ENCODE measurements around the gene MTA2. TPM values are rescaled to one million over a fixed set of nuclear protein-coding genes. Genes with fewer than 3 reads are reported as not detected.
"Not testable (repeated sequence)": the region's sequence is repeated elsewhere in the genome, so short reads cannot be mapped to it uniquely, and the experiment has no call there.

The MTA2 gene
- total RNA-seq, 2 donors from 2014 or later: 84.5 to 96.6 TPM

DNA sequence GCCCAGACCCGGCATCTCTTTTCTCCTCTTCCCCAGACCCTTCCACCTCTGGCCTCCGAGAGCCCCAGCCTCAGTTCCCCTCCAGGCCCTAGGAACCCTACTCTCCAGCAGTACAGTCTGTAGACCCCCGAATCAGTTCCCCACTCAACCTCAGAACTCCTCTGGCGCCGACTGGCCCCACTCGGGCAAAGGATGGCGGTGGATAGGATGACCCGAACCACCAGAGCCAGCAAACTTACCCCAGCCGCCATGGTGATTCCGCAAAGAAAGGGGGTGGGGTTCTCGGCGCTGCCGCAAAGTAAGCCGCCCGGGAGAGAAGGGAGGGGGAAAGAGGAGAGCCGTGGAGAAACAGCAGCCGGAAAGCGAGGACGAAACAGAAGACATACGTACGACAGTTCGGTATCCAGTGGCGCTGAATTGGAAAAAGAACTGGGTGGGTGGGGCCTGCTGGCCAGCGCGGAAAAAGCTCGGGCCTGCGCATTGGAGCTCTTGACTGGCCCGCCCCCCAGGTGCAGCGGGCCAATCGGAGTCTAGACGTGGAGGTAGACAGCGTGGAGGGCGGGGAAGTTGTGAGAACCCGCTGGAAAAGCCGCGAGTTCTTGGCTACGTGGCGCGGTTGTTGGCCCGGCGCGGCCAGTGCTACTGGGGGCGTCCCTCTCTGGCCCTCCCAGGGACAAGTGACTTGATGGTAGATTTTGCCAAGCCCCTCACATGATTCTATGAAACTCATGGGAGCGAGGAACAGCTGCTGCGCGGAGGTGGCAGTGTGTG lies 27.9 kb downstream of the MTA2 start, which contains the start of gene EEF1G:
EEF1G (minus strand) TSS at position 300 of the 771 bp plus-strand sequence; CDS start at position 251, 49 bp downstream.
- intact Hi-C loops (cut with DNase I, micrococcal nuclease): no loop called here
- ATAC-seq (peak; percentile 90), DNase-seq (peak; percentile 97 to 100)

GRCh38 chr11:62573006-62573591 lies 28.6 kb downstream of the MTA2 start:
- DNase-seq (peak in 1 of 2 donors; percentile 32), ATAC-seq (peak; percentile 1)
- intact Hi-C loops (cut with DNase I, micrococcal nuclease): no loop called here

GRCh38 chr11:62572431-62572830 lies 29.2 kb downstream of the MTA2 start:
- intact Hi-C loops (cut with DNase I, micrococcal nuclease): no loop called here
- no peak for DNase-seq

DNA sequence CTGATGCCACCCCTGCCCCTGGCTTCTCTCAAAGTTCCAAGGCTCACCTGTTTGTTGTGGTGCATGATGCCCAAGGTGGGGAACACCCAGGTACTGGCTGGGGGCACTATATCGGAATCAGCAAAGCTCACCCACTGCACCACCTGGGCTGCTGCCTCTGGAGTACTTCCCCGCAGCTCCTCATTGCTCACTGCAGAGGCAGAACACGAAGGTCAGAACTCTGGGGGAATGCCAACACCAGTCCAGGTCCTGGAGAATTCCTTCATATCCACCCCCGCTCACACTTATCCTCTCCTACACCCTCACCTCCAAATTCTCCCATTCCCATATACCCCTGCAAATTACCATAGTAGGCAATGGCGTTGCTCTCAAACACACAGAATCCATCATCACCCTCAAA lies 30.2 kb downstream of the MTA2 start:
- ATAC-seq; intact Hi-C loops (cut with DNase I, micrococcal nuclease); DNase-seq: not testable (repeated sequence)

More at GRCh38 chr11:62572431-62572830, 29.2 kb downstream of the MTA2 start:
- ATAC-seq: no peak

GRCh38 chr11:62570903-62571302 lies 30.8 kb downstream of the MTA2 start:
- DNase-seq; intact Hi-C loops (cut with DNase I, micrococcal nuclease); ATAC-seq: not testable (repeated sequence)

DNA sequence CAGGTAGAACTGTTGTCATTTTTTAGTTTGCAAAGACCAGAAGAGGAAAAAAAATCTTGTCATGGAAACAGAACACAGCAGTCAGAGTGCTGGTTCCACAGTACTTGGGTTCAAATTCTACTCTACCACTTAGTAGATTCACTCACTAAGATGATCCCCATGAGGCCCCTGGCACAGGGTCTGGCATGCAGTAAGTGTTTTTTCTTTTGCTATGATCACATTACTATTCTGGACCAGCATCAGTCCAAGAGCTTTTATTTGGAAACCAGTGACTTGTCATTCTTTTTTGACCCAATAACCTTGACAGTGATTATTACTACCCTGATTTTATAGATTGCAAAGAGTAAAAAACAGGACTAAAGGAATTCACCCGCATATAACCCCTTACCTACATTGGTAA lies 32.1 kb downstream of the MTA2 start:
- DNase-seq (no peak), ATAC-seq (no peak)
- intact Hi-C loops (cut with DNase I, micrococcal nuclease): no loop called here

DNA sequence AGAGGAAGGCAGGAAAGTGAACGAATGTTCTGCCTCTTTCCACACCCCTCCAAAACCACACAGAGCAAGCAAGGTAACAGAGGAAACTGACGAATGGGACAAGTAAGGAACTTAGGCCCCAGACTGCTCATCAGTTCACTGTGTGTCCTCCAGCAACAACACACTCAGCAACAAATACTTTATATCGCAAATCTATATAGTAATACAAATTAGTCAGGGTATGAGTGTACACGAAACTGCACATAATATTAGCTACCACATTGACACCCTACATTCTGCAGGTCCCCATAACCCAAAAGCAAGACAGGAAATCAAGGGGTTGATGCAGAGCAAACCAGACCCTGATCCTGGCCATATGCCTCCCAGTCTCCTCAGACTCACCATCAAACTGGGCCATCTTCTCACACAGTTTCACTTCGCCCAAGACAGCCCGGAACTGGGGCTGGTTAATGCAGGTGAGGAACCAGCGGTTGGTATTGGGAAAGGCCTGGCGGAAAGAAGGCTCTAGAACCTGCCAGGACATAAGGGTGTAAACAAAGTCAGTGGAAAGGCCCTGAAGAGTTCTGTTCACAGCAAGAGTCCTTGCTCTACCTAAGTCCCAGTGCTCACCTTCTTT lies 34.5 kb downstream of the MTA2 start:
- ATAC-seq (no peak), DNase-seq (no peak)
- intact Hi-C loops (cut with DNase I, micrococcal nuclease): no loop called here

DNA sequence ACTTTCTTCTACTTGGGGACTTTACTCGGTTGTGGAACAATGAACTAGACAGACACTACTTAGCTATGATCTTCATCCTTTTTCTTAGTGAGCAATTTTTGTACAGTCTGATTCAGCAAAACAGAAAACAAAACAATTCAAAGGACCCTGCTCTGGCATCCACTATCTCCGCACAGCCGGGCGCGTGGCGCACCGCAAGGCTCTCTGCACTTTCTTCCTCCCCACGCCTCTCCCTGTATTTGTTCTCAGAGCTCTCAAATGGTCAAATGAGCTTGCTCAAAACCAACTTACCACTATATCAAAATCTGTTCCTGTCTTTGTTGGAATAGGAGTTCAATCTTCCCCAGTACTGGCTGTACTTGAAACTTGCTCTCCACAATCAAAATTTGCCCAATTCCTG lies 35.4 kb downstream of the MTA2 start:
- intact Hi-C loops (cut with DNase I, micrococcal nuclease): no loop called here
- ATAC-seq (no peak), DNase-seq (no peak)

DNA sequence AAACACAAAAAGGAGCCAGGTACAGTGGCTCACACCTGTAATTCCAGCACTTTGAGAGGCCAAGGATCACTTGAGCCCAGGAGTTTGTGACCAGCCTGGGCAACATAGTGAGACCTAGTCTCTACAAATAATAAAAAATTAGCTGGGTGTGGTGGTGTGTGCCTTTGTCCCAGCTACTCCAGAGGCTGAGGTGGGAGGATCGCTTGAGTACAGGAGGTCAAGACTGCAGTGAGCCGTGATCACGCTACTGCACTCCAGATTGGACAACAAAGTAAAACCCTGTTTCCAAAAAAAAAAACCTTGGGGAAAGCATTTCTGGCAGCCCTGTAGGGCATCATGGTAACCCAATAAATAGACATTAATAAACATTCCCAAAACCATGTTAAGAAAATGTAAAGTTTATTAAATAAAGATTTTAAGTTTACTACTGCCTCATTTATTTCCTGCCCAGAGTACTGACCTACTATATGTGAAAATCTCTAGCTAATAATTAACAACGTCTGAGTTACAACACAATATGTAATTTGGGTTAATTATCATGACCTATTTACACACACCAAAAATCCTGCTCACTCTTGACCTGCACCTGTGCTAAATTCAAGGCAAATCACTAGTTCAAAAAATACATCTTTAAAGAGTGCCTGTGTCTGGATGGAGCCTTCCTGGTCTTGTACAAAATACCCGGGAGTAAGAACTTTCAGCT lies 36.4 kb downstream of the MTA2 start:
- ATAC-seq: no peak
- DNase-seq: no peak

GRCh38 chr11:62561677-62562230 lies 39.9 kb downstream of the MTA2 start:
- ATAC-seq; DNase-seq; intact Hi-C loops (cut with DNase I, micrococcal nuclease): not testable (repeated sequence)

More for the DNA sequence above, 36.4 kb downstream of the MTA2 start:
- intact Hi-C loops (cut with DNase I, micrococcal nuclease): no loop called here

GRCh38 chr11:62560566-62561103 lies 41.0 kb downstream of the MTA2 start:
- DNase-seq (peak; percentile 91), ATAC-seq (peak; percentile 55)
- intact Hi-C loops (cut with DNase I, micrococcal nuclease): no loop called here

GRCh38 chr11:62559626-62560025 lies 42.0 kb downstream of the MTA2 start:
- DNase-seq, ATAC-seq: not testable (repeated sequence)
- intact Hi-C loops (cut with DNase I, micrococcal nuclease): loop anchor here in 1 of 2 donors (10.0 kb wide), 1 partner anchor 165 kb away; no protein-coding TSS in a partner anchor

- intact Hi-C loops (cut with DNase I, micrococcal nuclease): loop anchor here in 1 of 2 donors (10.0 kb wide), 1 partner anchor 164 kb away; no protein-coding TSS in a partner anchor
- DNase-seq: no peak
- ATAC-seq: no peak
Observed at GRCh38 chr11:62559204-62559603, 42.5 kb downstream of the MTA2 start.

DNA sequence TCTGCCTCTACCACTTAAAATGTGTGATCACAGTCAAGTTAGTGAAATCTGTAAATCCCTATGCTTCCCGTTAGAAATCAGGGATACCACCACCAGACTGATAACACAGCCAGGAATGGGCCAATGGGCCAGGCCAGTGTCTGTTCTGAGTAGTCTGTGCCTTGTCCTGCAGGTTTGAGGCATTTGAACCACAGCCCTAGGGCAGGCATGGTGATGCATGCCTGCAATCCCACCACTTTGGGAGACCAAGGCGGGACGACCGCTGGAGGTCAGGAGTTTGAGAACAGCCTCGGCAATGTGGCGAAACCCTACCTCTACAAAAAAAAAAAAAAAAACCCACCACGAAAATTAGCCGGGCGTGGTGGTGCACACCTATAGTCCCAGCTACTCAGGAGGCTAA lies 43.0 kb downstream of the MTA2 start:
- DNase-seq: peak in 1 of 2 donors; percentile 25
- ATAC-seq: no peak

GRCh38 chr11:62556875-62557631 lies 44.6 kb downstream of the MTA2 start:
- ATAC-seq (peak; percentile 5), DNase-seq (peak; percentile 51)
- intact Hi-C loops (cut with DNase I, micrococcal nuclease): loop anchor here in 1 of 2 donors (10.0 kb wide), 1 partner anchor 162 kb away; no protein-coding TSS in a partner anchor

More for the DNA sequence above, 43.0 kb downstream of the MTA2 start:
- intact Hi-C loops (cut with DNase I, micrococcal nuclease): loop anchor here in 1 of 2 donors (10.0 kb wide), 1 partner anchor 164 kb away; no protein-coding TSS in a partner anchor

GRCh38 chr11:62556108-62556874 lies 45.4 kb downstream of the MTA2 start:
- intact Hi-C loops (cut with DNase I, micrococcal nuclease): loop anchor here in 1 of 2 donors (10.0 kb wide), 1 partner anchor 161 kb away; no protein-coding TSS in a partner anchor

More at GRCh38 chr11:62556108-62556874, 45.4 kb downstream of the MTA2 start:
- ATAC-seq: peak; percentile 54
- peak; percentile 85 to 94 for DNase-seq

Measured in left colon (tissue), 2 donors.